Globus pallidus (tissue), 1 donor: ENCODE measurements around the gene COA8.
"Not testable (repeated sequence)": the region's sequence is repeated elsewhere in the genome, so short reads cannot be mapped to it uniquely, and the experiment has no call there.

Source experiments
- DNase-seq: peaks from one replicate; pipeline ENCODE4 v3.0.0-alpha.2; 2015; ENCODE audit warnings: low spot score

Gene COA8

GRCh38 chr14:103525430-103526246, 37.1 kb upstream of the COA8 start:
- not testable (repeated sequence) for DNase-seq

- DNase-seq = no peak
These were observed 36.4 kb upstream of the COA8 start for GRCh38 chr14:103526247-103526913.

GRCh38 chr14:103526914-103527248, 35.9 kb upstream of the COA8 start:
- DNase-seq = no peak

- DNase-seq = no peak
These were observed 35.2 kb upstream of the COA8 start for GRCh38 chr14:103527408-103528145.

GRCh38 chr14:103528146-103528586, 34.6 kb upstream of the COA8 start:
- no peak for DNase-seq

- DNase-seq = peak; percentile 91
These were observed 34.0 kb upstream of the COA8 start, which contains the start of gene TRMT61A for GRCh38 chr14:103528587-103529382. Gene TRMT61A, plus strand, starts transcription at chr14:103529196. Its CDS starts 783 bp downstream, at chr14:103529979.

GRCh38 chr14:103529383-103530365, 33.1 kb upstream of the COA8 start:
- no peak for DNase-seq

- no peak for DNase-seq
These were observed 32.4 kb upstream of the COA8 start for GRCh38 chr14:103530390-103530789.

- DNase-seq = no peak
These were observed 31.9 kb upstream of the COA8 start for GRCh38 chr14:103530831-103531230.

GRCh38 chr14:103531421-103532215, 31.1 kb upstream of the COA8 start:
- no peak for DNase-seq

- no peak for DNase-seq
These were observed 30.3 kb upstream of the COA8 start for GRCh38 chr14:103532216-103533136.

- no peak for DNase-seq
These were observed 29.4 kb upstream of the COA8 start for GRCh38 chr14:103533137-103533998.

- DNase-seq = no peak
These were observed 28.7 kb upstream of the COA8 start for GRCh38 chr14:103533999-103534575.

GRCh38 chr14:103534576-103535061, 28.1 kb upstream of the COA8 start:
- no peak for DNase-seq

- no peak for DNase-seq
These were observed 27.5 kb upstream of the COA8 start for GRCh38 chr14:103535081-103535890.

GRCh38 chr14:103535891-103536565, 26.7 kb upstream of the COA8 start:
- no peak for DNase-seq
